ENCODE data around the gene USP43. TPM values are rescaled to one million over a fixed set of nuclear protein-coding genes. Genes with fewer than 3 reads are reported as not detected.
"Not testable (repeated sequence)": the region's sequence is repeated elsewhere in the genome, so short reads cannot be mapped to it uniquely, and the experiment has no call there.

Gene USP43
- total RNA-seq, 1 experiment from 2014 or later, result 3.2 TPM

GRCh38 chr17:9606453-9606852, 38.9 kb upstream of the USP43 start:
- TF ChIP-seq CTCF (IDR thresholded peaks at IDR 0.05; ENCODE audit: unreplicated experiment), result no peak
- H3K27me3 Mint-ChIP-seq (ENCODE audit: insufficient read depth, unreplicated experiment), result no peaks in the 10 kb centered on the region
- H3K4me3 Mint-ChIP-seq (ENCODE audit: unreplicated experiment), result no peak overlapping the region
- no peaks in the 10 kb centered on the region for H3K4me1 Mint-ChIP-seq (ENCODE audit: insufficient read depth, unreplicated experiment)
- no TSS peak for BruUV-seq (replicated peaks)
- H3K9me3 Mint-ChIP-seq (ENCODE audit: unreplicated experiment), result peaks cover 6% of the 10 kb centered on the region
- ChIA-PET CTCF (no interaction called here), POLR2A (no interaction called here)
- no peak for DNase-seq (ENCODE audit: unreplicated experiment)
- no peaks in the 10 kb centered on the region for H3K36me3 Mint-ChIP-seq (ENCODE audit: insufficient read depth, unreplicated experiment)
- H3K27ac Mint-ChIP-seq (ENCODE audit: low read depth, unreplicated experiment), result no peak overlapping the region
- intact Hi-C loops (cut with micrococcal nuclease), result no loop called here

GRCh38 chr17:9607058-9607457, 38.3 kb upstream of the USP43 start:
- BruUV-seq (replicated peaks); H3K4me1 Mint-ChIP-seq (ENCODE audit: insufficient read depth, unreplicated experiment); intact Hi-C loops (cut with micrococcal nuclease); H3K9me3 Mint-ChIP-seq (ENCODE audit: unreplicated experiment); H3K27ac Mint-ChIP-seq (ENCODE audit: low read depth, unreplicated experiment); CTCF ChIA-PET; H3K27me3 Mint-ChIP-seq (ENCODE audit: insufficient read depth, unreplicated experiment); H3K36me3 Mint-ChIP-seq (ENCODE audit: insufficient read depth, unreplicated experiment); DNase-seq (ENCODE audit: unreplicated experiment); H3K4me3 Mint-ChIP-seq (ENCODE audit: unreplicated experiment): not testable (repeated sequence)
- POLR2A ChIA-PET, result interaction anchor here (0.6 kb wide), 1 partner anchor 912 kb away, joined by 3 read pairs; no protein-coding TSS in a partner anchor

- CTCF ChIA-PET, result interaction anchor here (0.6 kb wide), 1 partner anchor 28 kb away, joined by 3 read pairs; no protein-coding TSS in a partner anchor
- no peak for TF ChIP-seq CTCF (IDR thresholded peaks at IDR 0.05; ENCODE audit: unreplicated experiment)
- no peak for DNase-seq (ENCODE audit: unreplicated experiment)
- POLR2A ChIA-PET, result interaction anchor here (1.3 kb wide), 1 partner anchor 34 kb away, joined by 3 read pairs; the partner anchor contains the start of gene CFAP52
- Mint-ChIP-seq H3K27ac (ENCODE audit: low read depth, unreplicated experiment) (no peak overlapping the region), H3K4me1 (ENCODE audit: insufficient read depth, unreplicated experiment) (no peaks in the 10 kb centered on the region), H3K9me3 (ENCODE audit: unreplicated experiment) (peaks cover 6% of the 10 kb centered on the region), H3K4me3 (ENCODE audit: unreplicated experiment) (no peak overlapping the region), H3K27me3 (ENCODE audit: insufficient read depth, unreplicated experiment) (no peaks in the 10 kb centered on the region), H3K36me3 (ENCODE audit: insufficient read depth, unreplicated experiment) (no peaks in the 10 kb centered on the region)
- no TSS peak for BruUV-seq (replicated peaks)
- intact Hi-C loops (cut with micrococcal nuclease), result no loop called here
Observed at GRCh38 chr17:9611557-9611956, 33.8 kb upstream of the USP43 start.

- Mint-ChIP-seq H3K9me3 (ENCODE audit: unreplicated experiment) (peaks cover 6% of the 10 kb centered on the region), H3K4me3 (ENCODE audit: unreplicated experiment) (no peak overlapping the region), H3K4me1 (ENCODE audit: insufficient read depth, unreplicated experiment) (no peaks in the 10 kb centered on the region), H3K27me3 (ENCODE audit: insufficient read depth, unreplicated experiment) (no peaks in the 10 kb centered on the region), H3K36me3 (ENCODE audit: insufficient read depth, unreplicated experiment) (no peaks in the 10 kb centered on the region), H3K27ac (ENCODE audit: low read depth, unreplicated experiment) (no peak overlapping the region)
- no TSS peak for BruUV-seq (replicated peaks)
- POLR2A ChIA-PET, result interaction anchor here (1.3 kb wide), 1 partner anchor 35 kb away, joined by 3 read pairs; the partner anchor contains the start of gene CFAP52
- intact Hi-C loops (cut with micrococcal nuclease), result no loop called here
- CTCF ChIA-PET, result interaction anchor here (1.2 kb wide), 1 partner anchor 21 kb away, joined by 3 read pairs; no protein-coding TSS in a partner anchor
- no peak for DNase-seq (ENCODE audit: unreplicated experiment)
- TF ChIP-seq CTCF (IDR thresholded peaks at IDR 0.05; ENCODE audit: unreplicated experiment), result no peak
Observed at GRCh38 chr17:9612006-9612405, 33.3 kb upstream of the USP43 start.

- Mint-ChIP-seq H3K4me1 (ENCODE audit: insufficient read depth, unreplicated experiment) (no peaks in the 10 kb centered on the region), H3K27me3 (ENCODE audit: insufficient read depth, unreplicated experiment) (no peaks in the 10 kb centered on the region), H3K27ac (ENCODE audit: low read depth, unreplicated experiment) (no peak overlapping the region), H3K36me3 (ENCODE audit: insufficient read depth, unreplicated experiment) (no peaks in the 10 kb centered on the region), H3K9me3 (ENCODE audit: unreplicated experiment) (no peaks in the 10 kb centered on the region), H3K4me3 (ENCODE audit: unreplicated experiment) (no peak overlapping the region)
- ChIA-PET CTCF (no interaction called here), POLR2A (no interaction called here)
- intact Hi-C loops (cut with micrococcal nuclease), result no loop called here
- BruUV-seq (replicated peaks), result no TSS peak
- no peak for TF ChIP-seq CTCF (IDR thresholded peaks at IDR 0.05; ENCODE audit: unreplicated experiment)
- DNase-seq (ENCODE audit: unreplicated experiment), result peak; percentile 60
Observed at GRCh38 chr17:9615486-9615885, 29.8 kb upstream of the USP43 start.

Measured in MCF 10A (cell line).